ENCODE measurements around the gene SLC25A21. TPM values are rescaled to one million over a fixed set of nuclear protein-coding genes. Genes with fewer than 3 reads are reported as not detected.

SLC25A21 gene
- total and polyA plus RNA-seq, 10 of the 15 experiments (the other 5 are each of a cell fraction or from before 2014, with no cell fraction given) = 0.06 to 0.72 (median 0.17) TPM; not detected in 3

GRCh38 chr14:36674659-36675058 lies 497.7 kb downstream of the SLC25A21 start (continued):
- no peak for TF ChIP-seq ZBED1 (IDR thresholded peaks at IDR 0.05; ENCODE audit: borderline replicate concordance)
- no peak for TF ChIP-seq ASH2L (IDR thresholded peaks at IDR 0.05; ENCODE audit: borderline replicate concordance, low read depth)
- TF ChIP-seq TCF12 (IDR thresholded peaks at IDR 0.05; ENCODE audit: low read depth, low read length) = no peak

DNA sequence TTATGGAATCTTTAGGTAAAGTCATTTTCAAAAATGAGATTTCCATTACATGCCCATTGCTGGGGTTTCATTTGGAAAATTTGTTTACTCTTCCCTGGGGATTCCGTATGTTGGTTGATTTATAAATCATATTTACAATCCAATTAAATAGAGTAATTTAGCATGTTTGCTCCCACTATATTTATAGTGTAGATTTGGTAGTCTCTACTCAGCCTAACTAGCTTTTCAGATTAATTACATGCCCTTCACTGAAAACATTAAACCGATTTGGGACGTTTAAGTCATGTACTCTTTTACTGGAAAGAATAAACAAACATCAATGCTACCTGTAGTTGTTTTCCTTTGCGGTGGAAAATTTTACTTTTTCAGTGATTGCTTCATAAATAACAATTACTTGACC lies 500.3 kb downstream of the SLC25A21 start:
- ChIA-PET RAD21 (ENCODE audit: unreplicated experiment) (no interaction called here), POLR2A (no interaction called here), CTCF (no interaction called here), SMC1A (ENCODE audit: uncharacterized antibody, unreplicated experiment) (no interaction called here)
- Histone ChIP-seq H3K27ac (ENCODE audit: control insufficient read depth, insufficient read depth) (no peak overlapping the region), H3K9me3 (replicated peaks; ENCODE audit: control insufficient read depth, insufficient read depth, low read length) (no peaks in the 10 kb centered on the region), H3K4me1 (ENCODE audit: control insufficient read depth, insufficient read depth, low read length) (no peaks in the 10 kb centered on the region), H3K9ac (ENCODE audit: control insufficient read depth, insufficient read depth, low read length) (no peak overlapping the region), H3K4me3 (no peak overlapping the region), H3K4me2 (ENCODE audit: control insufficient read depth, insufficient read depth) (no peak overlapping the region), H3K27me3 (replicated peaks in 1 of 2; ENCODE audit: control insufficient read depth in 2 of 2, insufficient read depth in 2 of 2, low read length in 1 of 2) (no peaks in the 10 kb centered on the region), H3K79me2 (ENCODE audit: control insufficient read depth, insufficient read depth, low read length) (no peaks in the 10 kb centered on the region), H2AFZ (ENCODE audit: control insufficient read depth, low read depth, low read length) (no peak overlapping the region), H4K20me1 (ENCODE audit: control insufficient read depth, insufficient read depth) (no peaks in the 10 kb centered on the region), H3K36me3 (ENCODE audit: control insufficient read depth in 2 of 2, insufficient read depth in 2 of 2, low read length in 1 of 2) (no peaks in the 10 kb centered on the region)
- intact Hi-C loops (cut with micrococcal nuclease; ENCODE audit: unreplicated experiment) (no loop called here), in situ Hi-C loops (cut with MboI) (no loop called here)
- FAIRE-seq (no peak), DNase-seq (ENCODE audit: low read depth, low spot score) (no peak), ATAC-seq (no peak)
- whole genome bisulfite sequencing (ENCODE audit: insufficient coverage, insufficient replicate concordance, low lambda C conversion rate, missing lambda C conversion rate) = 26% methylated on average over 4 of the region's 4 CpGs
- TF ChIP-seq FOXK2 (IDR thresholded peaks at IDR 0.05) (no peak), NR2F1 (conservative IDR thresholded peaks at IDR 0.05) (no peak), NRF1 (conservative IDR thresholded peaks at IDR 0.05; ENCODE audit: low read depth, low read length) (no peak), RELA (IDR thresholded peaks at IDR 0.05; ENCODE audit: borderline replicate concordance, partially characterized antibody) (no peak), EGR1 (IDR thresholded peaks at IDR 0.05; ENCODE audit: borderline replicate concordance in 1 of 2, low read depth in 2 of 2, low read length in 2 of 2) (no peak), GABPA (IDR thresholded peaks at IDR 0.05; ENCODE audit: low read depth) (no peak), NR2C2 (IDR thresholded peaks at IDR 0.05; ENCODE audit: borderline replicate concordance, control insufficient read depth, insufficient read length, low read depth) (no peak), FOS (IDR thresholded peaks at IDR 0.05; ENCODE audit: borderline replicate concordance, extremely low read depth, insufficient read length) (no peak)
- BruUV-seq (replicated peaks) = no TSS peak

All from GM12878 (cell line).